Mesothelial cell of epicardium (in vitro differentiated cells): ENCODE measurements around the gene ITGA5. TPM values are rescaled to one million over a fixed set of nuclear protein-coding genes. Genes with fewer than 3 reads are reported as not detected.

Source experiments
- DNase-seq, 2 experiments: peaks; one replicate each; pipeline ENCODE4 v3.0.0; 2021; ENCODE audit warnings: low spot score in 2 of 2; ENCODE audit not compliant: unreplicated experiment in 2 of 2
- H3K27ac Mint-ChIP-seq: 2 replicates; pipeline ENCODE4 v1.8.0; 2021; ENCODE audit warnings: mixed read lengths
- H3K27me3 Mint-ChIP-seq: 2 replicates; pipeline ENCODE4 v1.8.0; 2021; ENCODE audit warnings: low read depth, mixed read lengths
- H3K36me3 Mint-ChIP-seq: 2 replicates; pipeline ENCODE4 v1.8.0; 2021; ENCODE audit warnings: mixed read lengths
- H3K4me1 Mint-ChIP-seq: 2 replicates; pipeline ENCODE4 v1.8.0; 2021; ENCODE audit warnings: mixed read lengths
- H3K4me3 Mint-ChIP-seq: 2 replicates; pipeline ENCODE4 v1.8.0; 2021; ENCODE audit warnings: mild to moderate bottlenecking, moderate library complexity, mixed read lengths
- H3K9me3 Mint-ChIP-seq: 2 replicates; pipeline ENCODE4 v1.8.0; 2021; ENCODE audit warnings: mixed read lengths
- CTCF ChIP-seq: fragments of 200-600 bp; sonication (generic); IDR thresholded peaks from one replicate; pipeline ENCODE4 v1.5.0; 2021; ENCODE audit warnings: antibody characterized with exemption; ENCODE audit not compliant: unreplicated experiment
- total RNA-seq: library from RNA; stranded (reverse); gene quantifications from 3 replicates; pipeline ENCODE4 v1.2.1, GENCODE V29; 2021

Gene ITGA5
- total RNA-seq, 1 donor from 2014 or later: 65.3 TPM

- peaks cover 7% of the 10 kb centered on the region for H3K36me3 Mint-ChIP-seq
- no peak overlapping the region for H3K27ac Mint-ChIP-seq
- DNase-seq: peak; percentile 66 to 83
- TF ChIP-seq CTCF: peak; percentile 94
- no peaks in the 10 kb centered on the region for H3K9me3 Mint-ChIP-seq
- H3K4me1 Mint-ChIP-seq: peaks cover 50% of the 10 kb centered on the region
- peak overlapping the region; percentile 60 for H3K4me3 Mint-ChIP-seq
- H3K27me3 Mint-ChIP-seq: no peaks in the 10 kb centered on the region
Observed at GRCh38 chr12:54370171-54370730, 48.8 kb downstream of the ITGA5 start.

GRCh38 chr12:54369597-54370131 is 49.4 kb downstream of the ITGA5 start:
- no peak for TF ChIP-seq CTCF
- Mint-ChIP-seq H3K9me3 (no peaks in the 10 kb centered on the region), H3K4me3 (peak overlapping the region; percentile 57), H3K4me1 (peaks cover 50% of the 10 kb centered on the region), H3K27ac (peak overlapping the region; percentile 77), H3K36me3 (peaks cover 7% of the 10 kb centered on the region), H3K27me3 (no peaks in the 10 kb centered on the region)
- DNase-seq: no peak

GRCh38 chr12:54368709-54369596 is 50.1 kb downstream of the ITGA5 start:
- Mint-ChIP-seq H3K4me1 (peaks cover 50% of the 10 kb centered on the region), H3K27ac (peak overlapping the region; percentile 77), H3K27me3 (no peaks in the 10 kb centered on the region)

GRCh38 chr12:54368025-54368708 is 50.9 kb downstream of the ITGA5 start:
- Mint-ChIP-seq H3K36me3 (peaks cover 2% of the 10 kb centered on the region), H3K27me3 (no peaks in the 10 kb centered on the region), H3K9me3 (no peaks in the 10 kb centered on the region), H3K27ac (peak overlapping the region; percentile 77), H3K4me1 (peaks cover 50% of the 10 kb centered on the region), H3K4me3 (no peak overlapping the region)
- no peak for TF ChIP-seq CTCF
- DNase-seq: no peak

More at GRCh38 chr12:54368709-54369596, 50.1 kb downstream of the ITGA5 start:
- peak; percentile 82 for TF ChIP-seq CTCF
- DNase-seq: peak; percentile 83 to 93
- Mint-ChIP-seq H3K4me3 (peak overlapping the region; percentile 57), H3K36me3 (peaks cover 7% of the 10 kb centered on the region), H3K9me3 (no peaks in the 10 kb centered on the region)

- DNase-seq: no peak
- Mint-ChIP-seq H3K4me3 (no peak within 1 kb of the TSS), H3K27me3 (no peaks in the 10 kb centered on the region), H3K9me3 (no peaks in the 10 kb centered on the region), H3K27ac (no peak within 1 kb of the TSS), H3K36me3 (no peaks in the 10 kb centered on the region), H3K4me1 (peaks cover 36% of the 10 kb centered on the region)
- no peak for TF ChIP-seq CTCF
Observed at GRCh38 chr12:54364413-54364812, 54.7 kb downstream of the ITGA5 start, which contains the start of gene GPR84. Gene GPR84, minus strand, starts transcription at chr12:54364486. Its CDS starts 635 bp downstream, at chr12:54363851.
